HEK293T (cell line): ENCODE data around the gene LGALS14.

Experiments used
- ARNT ChIP-seq: fragments of 450-650 bp; IDR thresholded peaks from 2 replicates; pipeline ENCODE4 v1.6.1; 2017; ENCODE audit warnings: mild to moderate bottlenecking
- ELF4 ChIP-seq: fragments of 450-650 bp; IDR thresholded peaks from 2 replicates; pipeline ENCODE4 v1.6.1; 2017; ENCODE audit warnings: antibody characterized with exemption
- FOXM1 ChIP-seq: fragments of 450-650 bp; IDR thresholded peaks from 2 replicates; pipeline ENCODE4 v1.6.1; 2017; ENCODE audit warnings: mild to moderate bottlenecking, borderline replicate concordance
- L3MBTL2 ChIP-seq: fragments of 450-650 bp; conservative IDR thresholded peaks from 2 replicates; pipeline ENCODE4 v1.6.1; 2016; ENCODE audit warnings: mild to moderate bottlenecking
- LEF1 ChIP-seq: fragments of 450-650 bp; IDR thresholded peaks from 2 replicates; pipeline ENCODE4 v1.6.1; 2017; ENCODE audit warnings: mild to moderate bottlenecking, borderline replicate concordance
- PKNOX1 ChIP-seq: fragments of 450-650 bp; IDR thresholded peaks from 2 replicates; pipeline ENCODE4 v1.6.1; 2016
- SP1 ChIP-seq: fragments of 450-650 bp; IDR thresholded peaks from 2 replicates; pipeline ENCODE4 v1.6.1; 2017
- SUZ12 ChIP-seq: fragments of 450-650 bp; IDR thresholded peaks from 2 replicates; pipeline ENCODE4 v1.6.1; 2016; ENCODE audit warnings: mild to moderate bottlenecking
- TARDBP ChIP-seq: fragments of 450-650 bp; IDR thresholded peaks from 2 replicates; pipeline ENCODE4 v1.6.1; 2016
- ZNF384 ChIP-seq: fragments of 450-650 bp; IDR thresholded peaks from 2 replicates; pipeline ENCODE4 v1.6.1; 2016

DNA sequence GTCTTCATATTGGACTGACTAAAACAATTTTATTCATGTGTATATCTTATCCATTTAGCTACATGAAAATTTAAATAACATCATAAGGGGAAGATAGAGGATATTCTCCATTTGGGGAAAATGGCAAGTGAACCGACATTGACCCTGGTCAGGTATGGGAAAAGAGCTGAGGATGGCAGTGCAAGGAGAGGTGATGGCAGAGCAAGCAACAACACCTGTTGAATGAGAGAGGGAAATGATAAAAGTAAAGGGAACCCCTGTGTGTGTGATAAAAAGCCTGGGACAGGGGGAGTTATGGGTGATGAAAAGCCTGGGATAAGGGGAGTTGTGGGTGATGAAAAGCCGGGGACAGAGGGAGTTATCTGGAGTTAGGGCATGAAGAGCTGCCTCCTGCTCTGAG lies 29.6 kb downstream of the LGALS14 start:
- no peak for TF ChIP-seq LEF1
- no peak for TF ChIP-seq L3MBTL2
- TF ChIP-seq SP1, result no peak
- no peak for TF ChIP-seq FOXM1
- no peak for TF ChIP-seq SUZ12
- TF ChIP-seq ELF4, result no peak
- TF ChIP-seq ARNT, result no peak
- no peak for TF ChIP-seq ZNF384
- TF ChIP-seq TARDBP, result no peak
- no peak for TF ChIP-seq PKNOX1
